Ectodermal cell (in vitro differentiated cells): ENCODE measurements around the gene IQGAP2.

Experiments
- H3K27ac ChIP-seq: 2 replicates; pipeline ENCODE4 v1.7.0; 2013; ENCODE audit warnings: mild to moderate bottlenecking, low read depth, low read length; ENCODE audit not compliant: insufficient read depth, poor library complexity, severe bottlenecking
- H3K27me3 ChIP-seq: 2 replicates; pipeline ENCODE4 v1.7.0; 2013; ENCODE audit warnings: mild to moderate bottlenecking, low read length; ENCODE audit not compliant: insufficient read depth, control insufficient read depth, poor library complexity, severe bottlenecking
- H3K36me3 ChIP-seq: one replicate; pipeline ENCODE4 v1.7.0; 2013; ENCODE audit warnings: low read length; ENCODE audit not compliant: control insufficient read depth, insufficient read depth
- H3K4me1 ChIP-seq: one replicate; pipeline ENCODE4 v1.7.0; 2013; ENCODE audit warnings: low read length; ENCODE audit not compliant: control insufficient read depth, insufficient read depth
- H3K4me3 ChIP-seq: 2 replicates; pipeline ENCODE4 v1.7.0; 2013; ENCODE audit warnings: low read depth, low read length, control low read depth; ENCODE audit not compliant: insufficient read depth
- H3K9me3 ChIP-seq: 2 replicates; pipeline ENCODE4 v1.7.0; 2013; ENCODE audit warnings: mild to moderate bottlenecking, low read length, moderate library complexity; ENCODE audit not compliant: control insufficient read depth
- WGBS, 2 experiments: methylation state at CpG; one replicate each; pipeline ENCODE4 v1.1.7; 2013; ENCODE audit warnings: missing lambda C conversion rate in 2 of 2; 5-methylcytosine and 5-hydroxymethylcytosine counted together

Gene IQGAP2

DNA sequence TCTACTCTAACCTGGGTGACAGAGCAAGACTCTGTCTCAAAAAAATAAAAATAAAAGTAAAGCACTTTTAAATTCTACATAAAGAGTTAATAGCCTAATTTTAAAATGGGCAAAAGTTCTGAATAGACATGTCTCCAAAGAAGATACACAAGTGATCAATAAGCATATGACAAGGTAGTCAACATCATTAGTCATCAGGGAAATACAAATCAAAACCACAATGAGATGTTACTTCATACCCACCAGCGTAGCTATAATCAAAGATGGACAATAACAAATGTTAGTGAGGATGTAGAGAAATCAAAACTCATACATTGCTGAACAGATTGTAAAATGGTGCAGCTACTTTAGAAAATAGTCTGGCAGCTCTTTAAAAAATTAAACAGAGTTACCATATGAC lies 64.1 kb downstream of the IQGAP2 start:
- Histone ChIP-seq H3K36me3 (no peaks in the 10 kb centered on the region), H3K27me3 (no peaks in the 10 kb centered on the region), H3K27ac (no peak overlapping the region), H3K4me1 (peaks cover 1% of the 10 kb centered on the region), H3K4me3 (no peak overlapping the region), H3K9me3 (no peaks in the 10 kb centered on the region)
- 100% methylated on average over 1 of the region's 1 CpG; no CpG with 5 or more reads in 1 of the 2 experiments for WGBS, 2 experiments

DNA sequence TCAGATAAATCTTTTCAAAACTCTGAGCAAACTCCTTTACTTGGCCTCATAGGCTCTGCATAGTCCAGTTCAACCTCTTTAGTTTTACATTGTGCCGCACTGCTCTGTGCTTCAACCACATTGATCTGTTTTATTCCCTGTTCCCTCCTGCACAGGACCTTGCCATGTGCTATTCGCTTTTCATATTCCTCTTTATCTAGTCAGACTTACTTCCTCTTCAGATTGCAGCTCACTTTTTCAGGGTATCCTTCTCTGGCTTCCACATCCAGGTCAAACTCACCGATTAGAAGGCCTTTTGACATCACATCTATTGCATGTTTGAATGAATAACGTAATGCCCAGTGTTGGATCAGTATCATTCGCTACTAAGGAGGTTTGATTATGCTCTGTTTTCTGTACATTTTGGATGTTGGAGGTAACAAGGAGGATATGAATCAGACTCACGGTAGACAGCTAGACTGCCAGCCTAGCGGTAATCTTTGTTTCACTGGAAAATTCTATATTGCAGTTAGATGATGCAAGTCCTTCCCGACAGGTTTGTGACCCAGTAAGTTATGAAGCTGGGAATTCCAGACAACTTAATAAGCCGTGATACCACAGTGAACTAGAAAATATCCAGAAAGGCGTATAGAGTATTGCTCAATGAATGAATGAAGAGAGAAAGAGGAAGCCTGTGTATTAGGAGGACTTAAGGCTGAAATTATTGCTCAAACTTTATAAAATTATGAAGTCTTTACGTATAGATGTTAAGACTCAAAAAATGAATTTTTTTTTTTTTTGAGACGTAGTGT lies 65.7 kb downstream of the IQGAP2 start:
- Histone ChIP-seq H3K36me3 (no peaks in the 10 kb centered on the region), H3K27ac (no peak overlapping the region), H3K4me3 (no peak overlapping the region), H3K4me1 (peaks cover 3% of the 10 kb centered on the region), H3K9me3 (no peaks in the 10 kb centered on the region), H3K27me3 (no peaks in the 10 kb centered on the region)
- WGBS, 2 experiments, result 96 to 97% methylated on average over 12 of the region's 12 CpGs

GRCh38 chr5:76469656-76470290 lies 66.7 kb downstream of the IQGAP2 start:
- no peak overlapping the region for H3K4me3 ChIP-seq
- 91 to 95% methylated on average over 3 of the region's 3 CpGs for WGBS, 2 experiments
- H3K9me3 ChIP-seq, result no peaks in the 10 kb centered on the region
- H3K36me3 ChIP-seq, result no peaks in the 10 kb centered on the region
- H3K27ac ChIP-seq, result no peak overlapping the region
- peaks cover 3% of the 10 kb centered on the region for H3K4me1 ChIP-seq
- H3K27me3 ChIP-seq, result no peaks in the 10 kb centered on the region

DNA sequence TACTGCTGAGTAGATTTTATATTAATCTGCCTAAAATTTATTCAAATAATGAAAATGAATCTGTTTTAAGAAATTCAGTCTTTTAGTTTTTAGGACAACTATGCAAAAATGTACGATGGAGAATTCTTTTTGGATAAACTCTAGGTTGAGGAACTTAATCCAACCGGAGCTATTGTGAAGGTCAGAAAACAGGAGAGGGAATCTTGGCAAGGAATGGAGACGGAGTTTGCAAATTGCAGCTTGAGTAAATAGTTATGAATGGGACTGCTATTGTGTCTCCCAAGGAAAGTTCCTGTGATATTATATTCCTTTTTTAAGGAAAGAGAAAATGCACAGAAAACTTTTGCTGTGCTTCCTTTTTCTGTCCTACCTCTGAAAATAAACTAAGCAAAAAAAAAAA lies 67.9 kb downstream of the IQGAP2 start:
- Histone ChIP-seq H3K4me3 (no peak overlapping the region), H3K9me3 (no peaks in the 10 kb centered on the region), H3K27ac (no peak overlapping the region), H3K27me3 (no peaks in the 10 kb centered on the region), H3K4me1 (peaks cover 3% of the 10 kb centered on the region), H3K36me3 (no peaks in the 10 kb centered on the region)
- 92 to 94% methylated on average over 3 of the region's 3 CpGs for WGBS, 2 experiments

- H3K27me3 ChIP-seq, result no peaks in the 10 kb centered on the region
- peaks cover 3% of the 10 kb centered on the region for H3K4me1 ChIP-seq
- no peak overlapping the region for H3K27ac ChIP-seq
- no peaks in the 10 kb centered on the region for H3K9me3 ChIP-seq
- H3K36me3 ChIP-seq, result no peaks in the 10 kb centered on the region
- WGBS, 2 experiments, result 95 to 100% methylated on average over 1 of the region's 1 CpG
- H3K4me3 ChIP-seq, result no peak overlapping the region
Observed at GRCh38 chr5:76471406-76471805, 68.3 kb downstream of the IQGAP2 start.

GRCh38 chr5:76471987-76472334 lies 68.9 kb downstream of the IQGAP2 start:
- Histone ChIP-seq H3K4me1 (peaks cover 3% of the 10 kb centered on the region), H3K27me3 (no peaks in the 10 kb centered on the region), H3K9me3 (no peaks in the 10 kb centered on the region), H3K4me3 (no peak overlapping the region), H3K36me3 (no peaks in the 10 kb centered on the region), H3K27ac (no peak overlapping the region)
- WGBS, 2 experiments, result 83 to 85% methylated on average over 6 of the region's 6 CpGs

- no peak overlapping the region for H3K27ac ChIP-seq
- 91 to 94% methylated on average over 7 of the region's 7 CpGs for WGBS, 2 experiments
- no peaks in the 10 kb centered on the region for H3K9me3 ChIP-seq
- no peak overlapping the region for H3K4me3 ChIP-seq
- H3K36me3 ChIP-seq, result no peaks in the 10 kb centered on the region
- no peaks in the 10 kb centered on the region for H3K27me3 ChIP-seq
- peaks cover 3% of the 10 kb centered on the region for H3K4me1 ChIP-seq
Observed at GRCh38 chr5:76472335-76473008, 69.4 kb downstream of the IQGAP2 start.

DNA sequence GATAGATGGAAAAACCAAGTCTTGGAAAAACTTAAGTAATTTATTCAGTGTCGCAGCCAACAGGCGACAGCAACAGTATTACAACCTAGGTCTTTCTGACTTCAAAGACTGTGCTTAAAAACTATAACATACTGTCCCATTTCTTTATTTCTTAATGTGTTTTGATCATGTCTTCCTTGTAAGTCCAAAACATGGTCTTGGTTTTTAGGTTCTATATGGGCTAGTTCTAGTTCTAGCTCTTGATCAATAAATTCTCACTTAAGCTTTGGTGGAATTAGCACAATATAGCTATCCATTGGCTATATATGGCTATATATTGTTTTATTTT lies 69.9 kb downstream of the IQGAP2 start:
- H3K4me3 ChIP-seq, result no peak overlapping the region
- no peaks in the 10 kb centered on the region for H3K9me3 ChIP-seq
- H3K27ac ChIP-seq, result no peak overlapping the region
- H3K27me3 ChIP-seq, result no peaks in the 10 kb centered on the region
- 95 to 98% methylated on average over 2 of the region's 2 CpGs for WGBS, 2 experiments
- peaks cover 3% of the 10 kb centered on the region for H3K4me1 ChIP-seq
- H3K36me3 ChIP-seq, result no peaks in the 10 kb centered on the region

GRCh38 chr5:76473661-76474060 lies 70.6 kb downstream of the IQGAP2 start:
- Histone ChIP-seq H3K9me3 (no peaks in the 10 kb centered on the region), H3K36me3 (no peaks in the 10 kb centered on the region), H3K4me1 (peaks cover 3% of the 10 kb centered on the region), H3K27ac (no peak overlapping the region), H3K27me3 (no peaks in the 10 kb centered on the region), H3K4me3 (no peak overlapping the region)
- 77 to 87% methylated on average over 2 to 3 of the region's 3 CpGs for WGBS, 2 experiments

DNA sequence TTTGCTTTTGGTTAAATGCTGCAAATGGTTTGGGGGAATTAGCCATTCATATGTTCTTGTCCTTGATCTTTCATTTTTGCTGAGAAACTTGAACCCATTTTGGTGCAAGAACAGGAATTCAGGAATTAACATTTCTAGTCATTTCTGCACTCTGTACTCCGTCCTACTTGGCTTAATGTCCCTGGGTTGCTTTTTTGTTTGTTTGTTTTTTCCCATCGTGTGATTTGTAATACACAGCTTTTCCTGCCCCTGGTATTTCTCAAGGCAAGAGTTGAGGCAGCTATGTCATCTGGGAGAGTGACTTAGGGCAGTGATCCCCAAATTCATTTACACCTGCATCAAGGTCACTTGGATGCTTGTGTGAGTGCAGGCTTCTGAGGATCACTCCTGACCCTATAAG lies 71.3 kb downstream of the IQGAP2 start:
- Histone ChIP-seq H3K4me1 (peaks cover 3% of the 10 kb centered on the region), H3K4me3 (no peak overlapping the region), H3K27ac (no peak overlapping the region), H3K36me3 (no peaks in the 10 kb centered on the region), H3K9me3 (no peaks in the 10 kb centered on the region), H3K27me3 (no peaks in the 10 kb centered on the region)
- WGBS, 2 experiments, result 85 to 98% methylated on average over 2 of the region's 2 CpGs
